Measurements from ENCODE around the gene GALT. TPM values are rescaled to one million over a fixed set of nuclear protein-coding genes. Genes with fewer than 3 reads are reported as not detected.
A peak's percentile ranks its signal among the peaks of the same experiment; 100 is the strongest.

The GALT gene
- total and polyA plus RNA-seq, 2 of the 13 experiments (the other 11 are each of a cell fraction or from before 2014, with no cell fraction given) = 40.4 to 46.3 TPM

DNA sequence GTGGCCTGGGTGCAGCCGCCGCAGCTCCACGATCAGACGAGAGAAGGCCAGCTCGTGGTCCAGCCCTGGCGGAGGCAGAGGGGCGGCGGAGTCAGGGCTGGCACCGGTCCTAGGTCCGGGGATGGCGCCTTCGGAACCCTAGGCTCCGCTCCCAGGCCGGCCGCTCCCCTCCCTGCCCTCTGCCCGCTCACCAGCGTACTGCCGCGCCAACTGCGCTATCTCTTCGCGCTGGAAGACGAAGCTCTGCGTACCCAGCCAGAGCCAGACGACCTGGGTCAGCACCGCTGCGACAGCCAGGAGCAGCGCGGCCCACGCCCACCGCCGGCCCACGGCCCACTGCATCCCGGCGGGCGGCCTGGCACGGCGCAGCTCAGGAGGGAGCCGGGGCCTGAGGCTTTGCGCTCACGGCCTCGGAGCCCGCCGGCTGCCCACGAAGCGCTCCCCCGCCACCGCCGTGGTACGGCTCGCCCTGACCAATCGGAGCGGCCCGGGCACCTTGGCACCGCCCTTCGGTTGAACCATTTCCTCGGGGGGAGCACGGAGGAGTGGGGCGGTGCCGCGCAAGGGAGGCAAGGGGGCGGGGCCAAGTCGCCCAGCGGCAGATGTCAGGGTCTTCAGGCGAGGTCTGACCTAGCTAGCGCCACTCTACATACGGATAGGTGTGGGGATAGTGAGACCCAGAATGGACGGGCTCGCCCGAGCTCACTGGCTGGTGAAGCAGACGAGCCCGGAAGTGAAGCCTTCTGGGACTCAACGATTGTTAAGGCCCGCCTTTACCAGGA lies 8.9 kb upstream of the GALT start, which contains the start of gene SIGMAR1 (continued):
- TF ChIP-seq CREBL2 (CRISPR knock-in tag; IDR thresholded peaks at IDR 0.05; ENCODE audit: borderline replicate concordance) (no peak; the same call in 1 of the 2 replicates), ZNF878 (CRISPR knock-in tag; IDR thresholded peaks at IDR 0.05) (no peak), KLF12 (CRISPR knock-in tag; IDR thresholded peaks at IDR 0.05; ENCODE audit: borderline replicate concordance) (no peak; the same call in 1 of the 2 replicates), ZNF724P (CRISPR knock-in tag; IDR thresholded peaks at IDR 0.05; ENCODE audit: borderline replicate concordance) (peak; percentile 35; the same call in 1 of the 2 replicates), PHF21A (CRISPR knock-in tag; IDR thresholded peaks at IDR 0.05) (peak; percentile 60; the same call in 1 of the 2 replicates), PATZ1 (CRISPR knock-in tag; IDR thresholded peaks at IDR 0.05) (peak; percentile 61; the same call in 1 of the 2 replicates), ZNF598 (CRISPR knock-in tag; IDR thresholded peaks at IDR 0.05; ENCODE audit: borderline replicate concordance) (peak; percentile 5; the same call in 1 of the 2 replicates), ZBTB14 (CRISPR knock-in tag; IDR thresholded peaks at IDR 0.05) (no peak; the same call in 1 of the 2 replicates), LBX2 (CRISPR knock-in tag; IDR thresholded peaks at IDR 0.05; ENCODE audit: borderline replicate concordance) (0 out of 2 replicates have a peak, but pooled peaks have one; percentile 89), PCBP1 (IDR thresholded peaks at IDR 0.05; ENCODE audit: borderline replicate concordance, low read depth, low read length) (0 out of 2 replicates have a peak, but pooled peaks have one; percentile 41), DPF2 (CRISPR knock-in tag; IDR thresholded peaks at IDR 0.05; ENCODE audit: borderline replicate concordance, low read depth) (no peak)
- TF ChIP-seq, protein P1, sequence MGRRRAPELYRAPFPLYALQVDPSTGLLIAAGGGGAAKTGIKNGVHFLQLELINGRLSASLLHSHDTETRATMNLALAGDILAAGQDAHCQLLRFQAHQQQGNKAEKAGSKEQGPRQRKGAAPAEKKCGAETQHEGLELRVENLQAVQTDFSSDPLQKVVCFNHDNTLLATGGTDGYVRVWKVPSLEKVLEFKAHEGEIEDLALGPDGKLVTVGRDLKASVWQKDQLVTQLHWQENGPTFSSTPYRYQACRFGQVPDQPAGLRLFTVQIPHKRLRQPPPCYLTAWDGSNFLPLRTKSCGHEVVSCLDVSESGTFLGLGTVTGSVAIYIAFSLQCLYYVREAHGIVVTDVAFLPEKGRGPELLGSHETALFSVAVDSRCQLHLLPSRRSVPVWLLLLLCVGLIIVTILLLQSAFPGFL (CRISPR knock-in tag; IDR thresholded peaks at IDR 0.05) = no peak
- TF ChIP-seq, protein P2, sequence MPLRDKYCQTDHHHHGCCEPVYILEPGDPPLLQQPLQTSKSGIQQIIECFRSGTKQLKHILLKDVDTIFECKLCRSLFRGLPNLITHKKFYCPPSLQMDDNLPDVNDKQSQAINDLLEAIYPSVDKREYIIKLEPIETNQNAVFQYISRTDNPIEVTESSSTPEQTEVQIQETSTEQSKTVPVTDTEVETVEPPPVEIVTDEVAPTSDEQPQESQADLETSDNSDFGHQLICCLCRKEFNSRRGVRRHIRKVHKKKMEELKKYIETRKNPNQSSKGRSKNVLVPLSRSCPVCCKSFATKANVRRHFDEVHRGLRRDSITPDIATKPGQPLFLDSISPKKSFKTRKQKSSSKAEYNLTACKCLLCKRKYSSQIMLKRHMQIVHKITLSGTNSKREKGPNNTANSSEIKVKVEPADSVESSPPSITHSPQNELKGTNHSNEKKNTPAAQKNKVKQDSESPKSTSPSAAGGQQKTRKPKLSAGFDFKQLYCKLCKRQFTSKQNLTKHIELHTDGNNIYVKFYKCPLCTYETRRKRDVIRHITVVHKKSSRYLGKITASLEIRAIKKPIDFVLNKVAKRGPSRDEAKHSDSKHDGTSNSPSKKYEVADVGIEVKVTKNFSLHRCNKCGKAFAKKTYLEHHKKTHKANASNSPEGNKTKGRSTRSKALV (CRISPR knock-in tag; IDR thresholded peaks at IDR 0.05) = no peak
- TF ChIP-seq, protein P3, sequence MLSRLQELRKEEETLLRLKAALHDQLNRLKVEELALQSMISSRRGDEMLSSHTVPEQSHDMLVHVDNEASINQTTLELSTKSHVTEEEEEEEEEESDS (CRISPR knock-in tag; IDR thresholded peaks at IDR 0.05; ENCODE audit: borderline replicate concordance) = peak; percentile 85; the same call in 1 of the 2 replicates

Measured in HepG2 (cell line).